ENCODE measurements around the gene WFIKKN1.

The WFIKKN1 gene

DNA sequence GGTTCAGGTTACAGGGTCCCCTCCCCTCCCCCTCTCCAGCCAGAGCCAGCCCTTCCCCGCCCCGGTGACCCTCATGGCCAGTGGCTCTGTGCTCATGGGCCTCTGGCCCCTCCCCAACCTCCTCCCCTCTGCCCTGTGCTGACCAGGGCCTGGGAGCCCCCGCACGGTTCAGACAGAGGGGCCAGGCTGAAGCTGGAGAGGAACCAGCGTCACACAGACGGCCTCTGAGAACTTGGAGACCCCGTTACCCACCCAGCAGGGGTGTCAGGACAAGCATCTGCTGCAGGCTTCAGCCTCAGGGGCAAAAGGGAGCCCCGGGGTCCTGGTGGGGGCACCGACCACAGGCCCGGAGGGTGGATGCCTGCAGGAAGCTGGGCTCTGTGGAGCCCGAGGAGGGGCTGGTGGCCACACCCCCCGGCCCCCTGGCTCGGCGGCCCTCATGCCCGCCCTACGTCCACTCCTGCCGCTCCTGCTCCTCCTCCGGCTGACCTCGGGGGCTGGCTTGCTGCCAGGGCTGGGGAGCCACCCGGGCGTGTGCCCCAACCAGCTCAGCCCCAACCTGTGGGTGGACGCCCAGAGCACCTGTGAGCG, at the start of gene WFIKKN1:
Gene WFIKKN1 (plus strand): TSS at position 171 of the 591 bp plus-strand sequence. CDS start 269 bp downstream, at position 440.
- no peak for DNase-seq (ENCODE audit: low read depth)

GRCh38 chr16:582218-582613, 48.6 kb upstream of the WFIKKN1 start:
- DNase-seq (ENCODE audit: low read depth) = no peak

DNA sequence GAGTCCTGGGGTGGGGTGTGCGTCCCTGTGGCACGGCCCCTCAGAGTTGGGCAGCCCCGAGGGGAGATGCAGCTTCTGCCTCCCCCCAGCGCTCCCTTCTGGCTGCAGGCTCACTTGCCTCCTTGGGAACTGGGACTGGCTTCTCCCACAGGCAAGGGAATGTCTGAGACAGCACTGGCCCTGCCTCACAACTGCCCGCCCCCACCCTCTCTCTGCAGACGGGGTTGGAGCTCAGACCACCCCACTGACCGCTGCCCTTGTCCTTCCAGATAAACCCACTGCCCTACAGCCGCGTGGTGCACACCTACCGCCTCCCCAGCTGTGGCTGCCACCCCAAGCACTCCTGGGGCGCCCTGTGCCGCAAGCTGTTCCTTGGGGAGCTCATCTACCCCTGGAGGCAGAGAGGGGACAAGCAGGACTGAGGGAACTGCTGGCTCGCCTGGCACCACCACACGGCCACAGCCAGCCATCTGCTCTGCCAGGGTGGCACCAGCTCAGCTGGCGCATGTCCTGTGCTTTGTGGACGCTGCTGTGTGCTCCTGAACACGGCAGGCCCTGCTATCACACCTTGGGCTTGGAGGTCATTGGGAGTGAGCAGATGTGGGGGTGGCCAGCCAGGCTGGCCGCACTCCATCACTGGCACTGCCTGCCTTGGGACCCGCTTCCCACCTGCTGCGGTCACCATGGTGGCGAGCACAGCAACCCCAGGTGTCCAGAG, 48.0 kb upstream of the WFIKKN1 start:
- DNase-seq (ENCODE audit: low read depth) = no peak

- no peak for DNase-seq (ENCODE audit: low read depth)
Observed at GRCh38 chr16:583470-583814, 47.3 kb upstream of the WFIKKN1 start.

DNA sequence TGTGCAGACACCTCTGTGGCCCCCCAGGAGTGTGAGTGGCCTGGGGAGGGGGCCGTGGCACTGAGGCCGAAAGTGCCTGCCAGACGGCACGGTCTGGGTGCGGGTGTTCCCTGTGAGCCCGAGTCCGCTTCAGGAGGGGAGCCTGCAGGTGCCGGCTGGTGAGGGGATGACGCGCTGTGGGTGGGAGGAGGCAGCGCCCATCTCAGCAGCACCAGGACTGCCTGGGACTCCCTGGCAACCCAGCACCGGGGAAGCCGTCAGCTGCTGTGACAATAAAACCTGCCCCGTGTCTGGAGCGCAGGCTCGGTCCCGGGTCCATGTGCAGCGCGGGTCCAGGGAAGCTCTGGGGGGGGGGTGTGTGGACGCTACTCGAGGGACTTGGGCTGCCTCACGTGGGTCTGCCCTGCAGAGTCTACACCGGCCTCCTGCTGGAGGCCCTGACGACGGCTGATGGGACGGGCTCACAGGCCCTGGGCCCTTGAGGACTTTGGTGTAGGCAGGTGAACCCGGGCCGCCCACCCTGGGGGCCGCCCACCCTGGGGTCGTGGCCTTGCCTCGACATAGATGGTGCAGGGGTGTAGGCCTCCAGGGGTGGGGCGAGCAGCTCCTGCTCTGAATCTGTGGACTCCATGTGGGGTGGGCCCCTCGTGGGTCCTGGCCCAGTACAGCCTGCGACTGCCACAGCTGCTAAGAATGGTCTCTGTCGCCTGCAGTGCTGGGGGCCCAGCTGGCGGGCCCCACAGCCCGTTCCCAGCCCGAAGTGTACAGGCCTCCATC, 46.8 kb upstream of the WFIKKN1 start:
- no peak for DNase-seq (ENCODE audit: low read depth)

DNA sequence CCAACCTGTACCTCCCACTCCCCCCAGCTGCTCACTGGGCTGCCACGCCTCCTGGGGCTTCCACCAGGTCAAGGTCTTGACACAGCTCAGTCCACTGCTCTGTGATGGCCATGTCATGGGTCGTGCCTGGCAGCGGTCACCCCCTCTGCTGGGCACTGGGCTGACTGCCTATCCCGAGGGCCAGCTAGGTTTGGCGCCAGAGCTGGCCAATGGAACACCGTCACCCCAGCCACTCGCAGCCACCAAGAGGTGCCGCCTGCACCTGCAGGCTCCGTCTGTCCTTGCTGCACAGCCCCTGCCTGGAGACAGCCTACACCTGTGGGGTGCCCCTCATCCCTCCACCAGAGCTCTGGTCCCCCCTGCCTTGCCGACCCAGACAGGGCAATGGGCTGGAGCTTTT, 45.4 kb upstream of the WFIKKN1 start:
- no peak for DNase-seq (ENCODE audit: low read depth)

DNA sequence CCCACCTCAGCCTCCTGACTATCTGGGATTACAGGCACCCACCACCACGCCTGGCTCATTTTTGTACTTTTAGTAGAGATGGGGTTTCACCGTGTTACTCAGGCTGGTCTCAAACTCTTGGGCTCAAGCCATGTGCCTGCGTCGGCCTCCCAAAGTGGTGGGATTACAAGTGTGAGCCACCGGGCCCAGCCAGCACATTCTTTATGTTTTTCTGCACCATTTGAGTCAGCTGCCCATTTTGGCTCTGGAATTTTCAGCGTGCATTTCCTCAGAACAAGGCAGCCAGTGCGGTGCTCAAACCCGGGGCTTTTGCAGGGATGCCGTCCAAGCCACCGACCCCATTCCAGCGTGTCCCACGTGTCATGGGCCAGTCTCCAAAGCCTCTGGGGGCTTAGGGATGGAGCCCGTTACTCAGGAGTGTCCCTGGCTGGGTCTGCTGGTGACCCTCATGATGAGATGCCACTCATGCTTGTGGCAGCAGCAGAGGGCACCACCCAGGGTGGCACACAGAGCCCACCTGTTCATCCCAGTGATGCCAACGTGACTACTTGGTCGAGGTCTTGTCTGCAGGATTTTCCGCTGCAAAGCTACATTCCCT, 44.6 kb upstream of the WFIKKN1 start:
- no peak for DNase-seq (ENCODE audit: low read depth)

DNA sequence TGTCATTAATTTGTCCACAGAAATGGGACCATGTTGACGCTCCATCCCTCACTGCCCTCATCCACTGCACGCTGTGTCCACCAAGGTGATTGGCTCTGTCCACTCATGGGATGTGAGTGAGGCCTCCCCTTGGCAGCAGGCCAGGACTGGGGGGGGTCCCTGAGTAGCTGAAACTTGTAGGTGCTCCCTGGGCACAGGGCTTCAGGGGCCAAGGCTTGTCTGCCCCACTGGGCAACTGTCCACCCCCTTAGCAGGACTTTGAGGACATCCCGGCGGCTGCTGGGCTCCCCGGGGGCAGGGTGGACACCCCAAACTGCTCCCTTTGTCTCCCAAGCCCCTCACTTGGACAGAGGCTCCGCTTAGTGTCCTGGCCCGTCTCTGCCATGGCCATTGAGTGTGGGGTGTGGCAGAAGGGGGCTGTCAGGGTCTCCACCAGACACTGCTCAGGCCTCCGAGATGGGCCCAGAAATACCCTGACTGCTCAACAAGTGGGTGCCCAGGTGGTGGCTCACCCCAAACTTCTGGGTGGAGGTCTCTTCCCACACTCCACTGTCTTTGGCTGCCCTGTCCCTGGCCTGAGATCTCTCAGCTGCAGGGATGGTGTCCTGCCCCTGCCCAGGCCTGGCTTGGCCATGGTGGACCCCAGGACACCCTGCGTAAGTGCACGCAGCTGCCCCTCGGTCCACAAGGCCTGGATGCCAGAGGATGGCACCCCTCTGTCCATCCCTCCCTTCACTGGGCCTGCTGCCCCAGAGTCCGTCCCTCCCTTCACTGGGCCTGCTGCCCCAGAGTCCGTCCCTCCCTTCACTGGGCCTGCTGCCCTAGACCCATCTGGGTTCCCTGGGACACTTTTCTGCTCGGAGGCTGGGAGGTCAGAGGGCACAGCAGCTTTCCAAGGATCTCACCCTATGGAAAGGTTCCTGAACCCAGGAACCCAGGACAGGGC, 43.9 kb upstream of the WFIKKN1 start:
- no peak for DNase-seq (ENCODE audit: low read depth)

- no peak for DNase-seq (ENCODE audit: low read depth)
Observed at GRCh38 chr16:588639-588888, 42.2 kb upstream of the WFIKKN1 start.

DNA sequence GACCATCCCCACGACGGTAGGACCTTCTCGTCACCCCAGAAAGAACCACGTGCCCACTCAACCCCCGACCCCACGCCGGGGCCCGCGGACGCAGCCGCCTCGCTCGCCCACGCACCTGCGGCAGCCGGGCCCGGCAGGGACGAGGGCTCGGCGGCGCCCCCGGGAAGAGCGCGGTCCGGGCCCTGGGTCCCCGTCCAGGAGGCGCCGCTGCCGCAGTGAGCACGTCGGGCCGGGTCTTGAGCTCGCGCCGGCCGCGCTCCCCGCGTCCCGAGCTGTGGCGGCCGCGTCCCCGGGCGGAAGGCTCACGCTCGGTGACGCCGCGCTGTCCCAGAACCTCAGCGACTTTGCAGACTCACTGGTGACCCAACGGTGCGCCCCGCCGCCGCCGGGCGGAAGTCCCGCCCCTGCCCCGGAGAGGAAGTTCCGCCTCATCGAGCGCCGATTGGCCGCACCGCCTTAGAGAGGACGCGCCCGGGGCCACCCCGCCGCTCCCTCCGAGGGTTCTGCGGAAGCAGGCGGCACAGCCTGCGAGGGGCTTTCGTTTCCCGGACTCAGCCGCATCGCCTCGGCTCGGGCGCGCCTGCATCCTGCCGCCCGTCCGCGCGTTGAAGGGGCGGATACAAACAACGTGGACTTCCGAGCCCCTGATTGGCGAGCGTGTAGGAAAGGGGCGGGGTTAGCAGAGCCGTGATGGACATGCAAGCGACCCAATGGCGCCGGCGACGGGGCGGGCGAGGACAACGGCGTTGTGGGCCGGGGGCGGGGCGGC, 41.7 kb upstream of the WFIKKN1 start:
- peak; percentile 88 for DNase-seq (ENCODE audit: low read depth)

DNA sequence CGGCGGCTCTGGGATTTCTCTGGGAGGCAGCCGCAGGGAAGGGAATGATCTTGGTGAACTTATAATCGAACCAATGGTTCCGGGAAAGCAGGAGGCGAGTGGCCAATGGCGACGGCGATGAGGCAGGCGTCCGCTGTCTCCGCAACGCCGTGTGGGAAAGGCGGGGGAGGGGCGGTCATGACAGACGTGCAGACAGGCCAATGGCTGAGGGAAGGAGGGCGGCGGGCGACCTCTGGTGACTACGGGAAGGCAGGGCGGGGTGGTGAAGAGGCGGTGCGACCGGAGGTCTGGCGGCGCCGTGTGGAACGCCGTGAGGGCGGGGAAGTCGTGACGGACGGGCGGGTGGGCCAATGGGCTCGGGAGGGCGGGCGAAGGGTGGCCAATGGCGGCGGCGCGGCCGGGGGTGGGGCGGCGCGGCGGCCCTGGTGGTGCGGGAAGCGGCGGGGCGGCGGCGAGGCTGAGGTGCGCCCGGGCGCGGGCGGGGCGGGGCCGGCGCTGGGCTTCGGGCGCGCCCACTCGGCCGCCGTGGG, 41.1 kb upstream of the WFIKKN1 start, which contains the start of gene RAB40C:
Gene RAB40C (plus strand): TSS at position 409 of the 530 bp plus-strand sequence. CDS start 226 bp downstream, outside the sequence.
- peak; percentile 88 for DNase-seq (ENCODE audit: low read depth)

GRCh38 chr16:590188-590814, 40.5 kb upstream of the WFIKKN1 start:
- DNase-seq (ENCODE audit: low read depth) = no peak

GRCh38 chr16:590815-591200, 40.0 kb upstream of the WFIKKN1 start:
- no peak for DNase-seq (ENCODE audit: low read depth)

DNA sequence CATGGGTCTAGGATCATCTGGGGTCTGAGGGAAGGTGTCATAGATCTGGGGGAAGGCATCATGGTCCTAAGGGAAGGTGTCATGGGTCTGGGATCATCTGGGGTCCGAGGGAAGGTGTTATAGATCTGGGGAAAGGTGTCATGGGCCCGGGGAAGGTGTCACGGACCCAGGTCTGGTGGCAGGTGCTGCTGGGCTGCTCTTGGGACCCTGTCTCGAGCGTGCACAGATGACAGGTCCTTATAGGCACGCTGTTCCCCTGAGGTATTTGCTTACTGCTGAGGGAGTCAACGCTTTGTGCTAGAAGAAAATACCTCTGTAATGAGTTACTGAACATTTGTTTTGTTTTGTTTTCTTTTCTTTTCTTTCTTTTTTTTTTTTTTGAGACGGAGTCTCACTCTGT, 39.6 kb upstream of the WFIKKN1 start:
- no peak for DNase-seq (ENCODE audit: low read depth)

- DNase-seq (ENCODE audit: low read depth) = no peak
Observed at GRCh38 chr16:591892-592517, 38.8 kb upstream of the WFIKKN1 start.

DNA sequence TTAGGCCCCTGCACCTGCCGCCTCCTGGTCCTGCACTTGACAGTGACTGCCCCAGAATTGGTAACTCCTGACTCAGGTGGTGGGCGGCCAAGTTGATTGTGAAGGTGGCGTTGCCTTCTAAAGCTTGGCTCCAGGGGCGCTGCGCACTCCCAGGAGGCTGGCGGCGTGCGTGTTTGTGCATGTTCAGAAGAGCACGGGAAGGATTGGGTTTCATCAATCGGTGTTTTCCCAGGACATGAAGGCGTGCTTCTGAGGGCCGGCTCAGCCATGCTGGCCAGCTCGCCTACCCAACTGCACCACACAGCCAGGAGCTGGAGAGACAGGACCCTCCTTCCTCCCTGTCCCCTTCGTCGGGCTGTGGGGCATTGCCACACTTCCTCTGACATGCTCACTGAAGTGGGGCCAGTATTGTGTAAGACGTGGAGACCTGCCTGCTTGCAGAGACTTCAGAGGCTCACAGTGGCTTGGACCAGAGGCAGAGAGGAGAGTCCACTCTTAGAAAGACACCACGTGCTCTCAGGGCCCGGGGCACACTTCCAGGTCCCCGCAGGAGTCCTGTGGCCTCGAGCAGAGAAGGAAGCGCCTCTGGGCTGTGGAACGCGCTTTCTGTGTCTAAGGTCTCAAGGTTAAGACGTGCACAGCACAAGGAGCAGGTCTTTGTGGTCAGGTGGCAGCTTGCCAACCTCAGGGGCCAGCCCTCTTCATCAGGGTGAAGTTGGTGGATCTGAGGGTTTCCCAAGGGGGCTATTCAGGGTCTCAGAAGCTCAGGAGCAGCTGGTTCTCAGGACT, 38.1 kb upstream of the WFIKKN1 start:
- DNase-seq (ENCODE audit: low read depth) = no peak

DNA sequence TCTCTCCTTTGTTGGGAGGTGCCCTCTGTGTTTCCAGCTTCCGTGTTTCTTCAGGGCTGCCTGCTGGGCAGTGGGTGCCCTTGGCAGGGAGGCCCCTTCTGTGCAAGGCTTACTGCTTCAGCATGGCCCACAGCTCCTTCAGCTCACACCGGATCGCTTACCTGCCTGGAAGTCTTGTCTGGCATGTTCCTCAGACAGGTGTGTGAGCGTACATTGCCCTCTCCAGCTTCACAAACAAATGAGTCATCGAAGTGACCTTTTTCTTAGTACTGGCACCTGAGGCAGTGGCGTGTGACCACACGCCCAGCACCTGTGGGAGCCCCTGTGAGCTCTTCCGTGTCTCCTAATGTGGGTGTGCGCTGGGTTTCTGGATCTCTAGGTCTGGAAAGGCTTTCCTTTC, 37.4 kb upstream of the WFIKKN1 start:
- no peak for DNase-seq (ENCODE audit: low read depth)

DNA sequence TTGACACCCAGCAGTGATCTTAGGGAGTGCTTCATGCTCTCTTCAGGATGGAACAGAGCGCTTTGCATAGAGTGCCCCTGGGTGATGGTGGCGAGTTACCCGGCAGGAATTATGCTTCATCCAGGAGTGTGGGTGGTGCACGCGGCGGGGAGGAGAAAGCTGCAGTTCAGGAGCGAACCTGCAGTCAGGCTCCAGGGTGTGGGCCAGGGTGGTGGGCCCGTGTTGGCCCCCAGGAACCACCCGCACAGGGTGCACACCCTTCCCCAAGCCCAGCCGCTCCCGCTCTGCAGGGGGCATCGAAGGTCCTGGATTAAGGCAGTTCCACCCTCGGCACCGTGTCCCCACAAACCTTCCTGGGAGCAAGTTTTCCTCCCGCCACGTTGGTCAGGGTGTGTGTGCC, 37.0 kb upstream of the WFIKKN1 start:
- no peak for DNase-seq (ENCODE audit: low read depth)

GRCh38 chr16:595094-595528, 35.7 kb upstream of the WFIKKN1 start:
- no peak for DNase-seq (ENCODE audit: low read depth)

All from HS-27A (cell line).